NT2/D1 (cell line): ENCODE data around the gene IGFBP1.

Source experiments
- SUZ12 ChIP-seq: IDR thresholded peaks from 2 replicates; pipeline ENCODE4 v1.6.1; 2011; ENCODE audit not compliant: insufficient read length, insufficient read depth; ENCODE audit errors: extremely low read depth
- YY1 ChIP-seq: IDR thresholded peaks from 2 replicates; pipeline ENCODE4 v1.6.1; 2011; ENCODE audit not compliant: insufficient read length, insufficient read depth
- ZNF274 ChIP-seq: IDR thresholded peaks from 2 replicates; pipeline ENCODE4 v1.6.1; 2011; ENCODE audit warnings: mild to moderate bottlenecking, low read depth, low read length

GRCh38 chr7:45920502-45921380, 32.5 kb downstream of the IGFBP1 start, which contains the start of gene IGFBP3:
- no peak for TF ChIP-seq YY1
- no peak for TF ChIP-seq ZNF274
- peak; percentile 67 for TF ChIP-seq SUZ12
